ENCODE measurements around the gene LRRC41.

Gene LRRC41

GRCh38 chr1:46345281-46345680, 41.9 kb upstream of the LRRC41 start:
- H3K36me3 ChIP-seq (ENCODE audit: control insufficient read depth in 2 of 2, insufficient read depth in 1 of 2, low read length in 2 of 2) = peaks cover 19 to 73% of the 10 kb centered on the region in 2 experiments; a peak in 2 of 3 replicates
- H3K4me1 ChIP-seq (ENCODE audit: control insufficient read depth, insufficient read depth, low read length) = no peaks in the 10 kb centered on the region
- ChIA-PET CTCF (interaction anchor here (0.7 to 3.7 kb wide), 3 partner anchors 12 to 972 kb away, joined by 3 to 37 read pairs (median 4); no protein-coding TSS in a partner anchor), POLR2A (interaction anchor here (1.1 kb wide), 1 partner anchor 12 kb away, joined by 6 read pairs; no protein-coding TSS in a partner anchor)
- H3K9me3 ChIP-seq (ENCODE audit: control insufficient read depth, insufficient read depth, low read depth, low read length) = no peaks in the 10 kb centered on the region
- no peak overlapping the region for H3K4me3 ChIP-seq (ENCODE audit: low read depth, low read length)
- H3K27ac ChIP-seq (ENCODE audit: extremely low read depth, low read depth, low read length) = no peak overlapping the region
- TF ChIP-seq ZNF202 (tag by site-specific recombination; IDR thresholded peaks at IDR 0.05; ENCODE audit: borderline replicate concordance) (no peak), EGR2 (tag by site-specific recombination; IDR thresholded peaks at IDR 0.05; ENCODE audit: low read depth) (no peak), ZSCAN16 (tag by site-specific recombination; IDR thresholded peaks at IDR 0.05) (no peak), GLIS1 (tag by site-specific recombination; IDR thresholded peaks at IDR 0.05) (no peak), ZNF544 (tag by site-specific recombination; IDR thresholded peaks at IDR 0.05) (no peak), GLI2 (tag by site-specific recombination; IDR thresholded peaks at IDR 0.05; ENCODE audit: borderline replicate concordance, low read depth) (no peak), ZNF398 (tag by site-specific recombination; IDR thresholded peaks at IDR 0.05) (no peak), ZNF571 (tag by site-specific recombination; IDR thresholded peaks at IDR 0.05) (no peak), ZNF184 (tag by site-specific recombination; IDR thresholded peaks at IDR 0.05) (no peak)

- POLR2A ChIA-PET = interaction anchor here (0.7 kb wide), 1 partner anchor 138 kb away, joined by 4 read pairs; no protein-coding TSS in a partner anchor
- TF ChIP-seq PRDM1 (tag by site-specific recombination; IDR thresholded peaks at IDR 0.05) (peak; percentile 16; the same call in 1 of the 2 replicates), ZBTB17 (tag by site-specific recombination; IDR thresholded peaks at IDR 0.05) (no peak), ZBTB49 (tag by site-specific recombination; IDR thresholded peaks at IDR 0.05; ENCODE audit: low read depth) (no peak)
- Histone ChIP-seq H3K9me3 (ENCODE audit: control insufficient read depth, insufficient read depth, low read depth, low read length) (no peaks in the 10 kb centered on the region), H3K36me3 (ENCODE audit: control insufficient read depth in 2 of 2, insufficient read depth in 1 of 2, low read length in 2 of 2) (peaks cover 12 to 65% of the 10 kb centered on the region in 2 experiments; a peak in 2 of 3 replicates), H3K27ac (ENCODE audit: extremely low read depth, low read depth, low read length) (no peak overlapping the region), H3K4me1 (ENCODE audit: control insufficient read depth, insufficient read depth, low read length) (no peaks in the 10 kb centered on the region; the same call in none of the 2 replicates), H3K4me3 (ENCODE audit: low read depth, low read length) (no peak overlapping the region)
- CTCF ChIA-PET = interaction anchor here (1.0 kb wide), 1 partner anchor 11 kb away, joined by 3 read pairs; no protein-coding TSS in a partner anchor
Measured at GRCh38 chr1:46344481-46344880, 41.1 kb upstream of the LRRC41 start.

- TF ChIP-seq ZBTB26 (tag by site-specific recombination; optimal IDR thresholded peaks at IDR 0.05) (no peak), ZNF114 (tag by site-specific recombination; IDR thresholded peaks at IDR 0.05) (no peak), ZNF600 (tag by site-specific recombination; IDR thresholded peaks at IDR 0.05) (peak; percentile 68), SP2 (tag by site-specific recombination; IDR thresholded peaks at IDR 0.05) (no peak), GFI1B (tag by site-specific recombination; IDR thresholded peaks at IDR 0.05) (no peak), ZNF184 (tag by site-specific recombination; IDR thresholded peaks at IDR 0.05) (no peak), YY1 (tag by site-specific recombination; IDR thresholded peaks at IDR 0.05) (no peak)
- POLR2A ChIA-PET = interaction anchor here (0.6 kb wide), 1 partner anchor 24 kb away, joined by 4 read pairs; no protein-coding TSS in a partner anchor
- H3K36me3 ChIP-seq (ENCODE audit: control insufficient read depth in 2 of 2, insufficient read depth in 1 of 2, low read length in 2 of 2) = peaks cover 4 to 59% of the 10 kb centered on the region in 2 experiments; a peak in 2 of 3 replicates
- H3K27ac ChIP-seq (ENCODE audit: extremely low read depth, low read depth, low read length) = no peak overlapping the region
- H3K9me3 ChIP-seq (ENCODE audit: control insufficient read depth, insufficient read depth, low read depth, low read length) = no peaks in the 10 kb centered on the region
- no peak overlapping the region for H3K4me3 ChIP-seq (ENCODE audit: low read depth, low read length)
- CTCF ChIA-PET = interaction anchor here (1.0 to 2.6 kb wide), 3 partner anchors 10 to 63 kb away, joined by 3 to 14 read pairs (median 3); no protein-coding TSS in a partner anchor
- no peaks in the 10 kb centered on the region; the same call in none of the 2 replicates for H3K4me1 ChIP-seq (ENCODE audit: control insufficient read depth, insufficient read depth, low read length)
Measured at GRCh38 chr1:46343705-46344104, 40.3 kb upstream of the LRRC41 start.

All from HEK293 (cell line).